Pancreas (tissue), 10 donors: ENCODE results near the gene SMARCA2. TPM values are rescaled to one million over a fixed set of nuclear protein-coding genes. Genes with fewer than 3 reads are reported as not detected.

ENCODE experiments used
- ATAC-seq, 4 donors: fragments of 200-7000 bp; cut with Tn5 transposase; one replicate each; pipeline versions ENCODE4 v1.8.0 to v1.9.1; 2020; ENCODE audit warnings: mild to moderate bottlenecking in 4 of 4, moderate library complexity in 4 of 4
- DNase-seq, 6 donors: peaks; one replicate each; pipeline ENCODE4 v3.0.0-alpha.2; 2020
- FAIRE-seq: peaks from 2 replicates; lab custom pipeline; 2012; peaks lifted over from hg19 to GRCh38; lab: Jason Lieb, UNC
- H3K27ac ChIP-seq, 4 donors: fragments of 200-600 bp; sonication (generic); 1 replicate in 3 of 4; 2 replicates in 1 of 4; pipeline versions ENCODE4 v1.5.0 to v1.8.0; 2020
- H3K27me3 ChIP-seq, 4 donors: fragments of 200-600 bp; one replicate each; pipeline ENCODE4 v1.8.0; 2021
- H3K36me3 ChIP-seq, 3 donors: fragments of 200-600 bp; sonication (generic) in 1 of 3; one replicate each; pipeline versions ENCODE4 v1.5.0 to v1.8.0; 2020 to 2021
- H3K4me1 ChIP-seq, 3 donors: fragments of 200-600 bp; one replicate each; pipeline ENCODE4 v1.8.0; 2021
- H3K4me3 ChIP-seq, 4 donors: fragments of 200-600 bp; sonication (generic) in 2 of 4; one replicate each; pipeline versions ENCODE4 v1.5.0 to v1.8.0; 2020 to 2021
- H3K9me3 ChIP-seq, 4 donors: fragments of 200-600 bp; one replicate each; pipeline ENCODE4 v1.8.0; 2021
- WGBS, 2 donors: extraction: QIAGEN DNeasy Blood & Tissue Kit; methylation state at CpG; one replicate each; pipeline ENCODE4 v1.1.7; 2013; 5-methylcytosine and 5-hydroxymethylcytosine counted together
- intact Hi-C, 3 donors: fragments of 100-400 bp; cut with DNase I; formaldehyde crosslinking; loops; one replicate each; pipeline versions ENCODE4 v1.11.1 to v1.14.2; 2022
- polyA plus RNA-seq, 2 donors: library from polyadenylated mRNA; stranded (reverse); fragments of 200-250 nt; gene quantifications; one replicate each; pipeline ENCODE4 v1.2.3, GENCODE V29; 2013
- total RNA-seq, 6 donors: library from RNA; stranded (reverse); fragmentation: NEBNext Ultra II Directional in 4 of 6; extraction: Animal tissue kit (Norgen Biotek cat#: 25700) in 4 of 6; gene quantifications; one replicate each; pipeline versions ENCODE4 v1.2.1 to v1.2.4, GENCODE V29; 2021 to 2023
- TF ChIP-seq, protein P1 (sequence below), 4 donors: fragments of 200-600 bp; sonication (generic) in 3 of 4; IDR thresholded peaks; one replicate each; pipeline versions ENCODE4 v1.5.0 to v1.8.0; 2021; ENCODE audit warnings: antibody characterized with exemption in 4 of 4
- donor health status: healthy with polysubstance abuse.
- donor health status: DM: no; HTN: no; CAD: no; lungs with moderate emphysema.
- donor health status: DM: no; HTN: no; CAD: no.
- donor health status: control.
- donor health status: control.
- donor health status: Bipolar disorder and iron deficiency.
- donor health status: DM: yes; HTN: yes; CAD: no.
- donor health status: DM: no; HTN: no; CAD: no.
- donor health status: DM: no; HTN: no; CAD: no.
- donor health status: DM: yes; HTN: yes; CAD: no.

SMARCA2 gene
- total and polyA plus RNA-seq, 8 donors = 21.7 to 91.4 (median 64.6) TPM

DNA sequence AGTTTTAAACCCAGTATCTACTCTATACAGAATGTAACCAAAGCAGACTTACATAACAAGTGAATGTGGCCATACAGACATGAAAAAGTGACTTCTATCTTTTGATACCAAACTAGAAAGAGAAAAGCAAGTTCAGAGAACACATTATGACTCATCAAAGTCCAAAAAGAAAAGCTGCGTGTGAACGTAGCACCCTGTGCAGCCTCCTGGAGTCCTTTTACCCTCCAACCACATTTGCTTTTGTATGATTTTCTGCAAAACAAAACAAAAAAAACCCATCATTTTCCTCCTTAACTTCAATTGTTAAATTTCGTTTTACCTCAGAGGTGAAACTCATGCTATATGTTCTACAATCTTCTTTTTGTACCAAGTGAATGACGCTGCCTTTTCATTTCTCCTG is 2.8 kb upstream of the SMARCA2 start:
- Histone ChIP-seq H3K9me3 (no peaks in the 10 kb centered on the region), H3K36me3 (no peaks in the 10 kb centered on the region), H3K4me1 (peaks cover 0 to 6% (median 0%) of the 10 kb centered on the region in 3 donors), H3K4me3 (no peak overlapping the region), H3K27me3 (no peaks in the 10 kb centered on the region), H3K27ac (no peak overlapping the region)
- ATAC-seq (no peak), DNase-seq (no peak), FAIRE-seq (no peak)
- TF ChIP-seq, protein P1, sequence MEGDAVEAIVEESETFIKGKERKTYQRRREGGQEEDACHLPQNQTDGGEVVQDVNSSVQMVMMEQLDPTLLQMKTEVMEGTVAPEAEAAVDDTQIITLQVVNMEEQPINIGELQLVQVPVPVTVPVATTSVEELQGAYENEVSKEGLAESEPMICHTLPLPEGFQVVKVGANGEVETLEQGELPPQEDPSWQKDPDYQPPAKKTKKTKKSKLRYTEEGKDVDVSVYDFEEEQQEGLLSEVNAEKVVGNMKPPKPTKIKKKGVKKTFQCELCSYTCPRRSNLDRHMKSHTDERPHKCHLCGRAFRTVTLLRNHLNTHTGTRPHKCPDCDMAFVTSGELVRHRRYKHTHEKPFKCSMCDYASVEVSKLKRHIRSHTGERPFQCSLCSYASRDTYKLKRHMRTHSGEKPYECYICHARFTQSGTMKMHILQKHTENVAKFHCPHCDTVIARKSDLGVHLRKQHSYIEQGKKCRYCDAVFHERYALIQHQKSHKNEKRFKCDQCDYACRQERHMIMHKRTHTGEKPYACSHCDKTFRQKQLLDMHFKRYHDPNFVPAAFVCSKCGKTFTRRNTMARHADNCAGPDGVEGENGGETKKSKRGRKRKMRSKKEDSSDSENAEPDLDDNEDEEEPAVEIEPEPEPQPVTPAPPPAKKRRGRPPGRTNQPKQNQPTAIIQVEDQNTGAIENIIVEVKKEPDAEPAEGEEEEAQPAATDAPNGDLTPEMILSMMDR (IDR thresholded peaks at IDR 0.05) = no peak
- 88 to 91% methylated on average over 4 of the region's 4 CpGs for WGBS, 2 donors
- intact Hi-C loops = no loop called here

DNA sequence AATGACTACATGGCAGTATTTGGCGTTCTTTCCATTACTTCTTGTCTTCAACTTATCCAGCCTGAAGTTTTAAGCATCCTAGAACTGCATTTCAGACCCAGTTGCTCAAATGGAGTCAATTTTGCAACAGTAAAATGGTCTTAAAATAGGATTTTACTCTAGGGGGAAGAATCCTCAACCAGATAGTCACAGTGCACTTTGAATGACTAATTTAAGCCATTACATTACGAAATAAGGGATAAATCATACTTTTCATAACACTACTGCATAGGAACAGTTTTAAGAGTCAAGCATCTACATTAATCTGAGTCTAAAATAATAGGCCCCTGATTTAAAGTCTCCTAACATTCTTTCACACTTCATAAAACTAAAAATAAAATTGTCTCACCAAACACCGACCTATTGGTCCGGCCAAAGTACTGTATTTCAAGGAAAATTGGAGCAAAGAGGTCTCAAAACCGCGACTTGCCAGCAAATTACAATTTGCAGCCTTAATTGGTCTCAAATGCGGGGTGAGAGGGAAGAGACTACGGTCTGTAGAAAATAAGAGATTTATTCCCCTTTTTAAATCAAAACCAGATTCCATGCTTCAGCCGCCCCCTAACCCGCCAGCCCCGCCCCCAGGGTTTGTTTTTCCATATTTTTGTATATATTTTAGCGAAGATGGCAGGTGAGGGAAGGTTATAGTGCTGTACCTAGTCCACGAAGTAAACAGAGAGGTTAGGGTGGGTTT is 1.2 kb upstream of the SMARCA2 start:
- DNase-seq (no peak), ATAC-seq (no peak), FAIRE-seq (no peak)
- Histone ChIP-seq H3K27me3 (no peaks in the 10 kb centered on the region), H3K4me1 (peaks cover 0 to 13% (median 3%) of the 10 kb centered on the region in 3 donors), H3K27ac (peak overlapping the region; percentile 73 to 98 (median 94)), H3K4me3 (peak overlapping the region; percentile 73 to 79 (median 76)), H3K9me3 (no peaks in the 10 kb centered on the region), H3K36me3 (no peaks in the 10 kb centered on the region)
- intact Hi-C loops = no loop called here
- 14 to 15% methylated on average over 13 of the region's 13 CpGs for WGBS, 2 donors
- TF ChIP-seq, protein P1 (IDR thresholded peaks at IDR 0.05) = no peak

DNA sequence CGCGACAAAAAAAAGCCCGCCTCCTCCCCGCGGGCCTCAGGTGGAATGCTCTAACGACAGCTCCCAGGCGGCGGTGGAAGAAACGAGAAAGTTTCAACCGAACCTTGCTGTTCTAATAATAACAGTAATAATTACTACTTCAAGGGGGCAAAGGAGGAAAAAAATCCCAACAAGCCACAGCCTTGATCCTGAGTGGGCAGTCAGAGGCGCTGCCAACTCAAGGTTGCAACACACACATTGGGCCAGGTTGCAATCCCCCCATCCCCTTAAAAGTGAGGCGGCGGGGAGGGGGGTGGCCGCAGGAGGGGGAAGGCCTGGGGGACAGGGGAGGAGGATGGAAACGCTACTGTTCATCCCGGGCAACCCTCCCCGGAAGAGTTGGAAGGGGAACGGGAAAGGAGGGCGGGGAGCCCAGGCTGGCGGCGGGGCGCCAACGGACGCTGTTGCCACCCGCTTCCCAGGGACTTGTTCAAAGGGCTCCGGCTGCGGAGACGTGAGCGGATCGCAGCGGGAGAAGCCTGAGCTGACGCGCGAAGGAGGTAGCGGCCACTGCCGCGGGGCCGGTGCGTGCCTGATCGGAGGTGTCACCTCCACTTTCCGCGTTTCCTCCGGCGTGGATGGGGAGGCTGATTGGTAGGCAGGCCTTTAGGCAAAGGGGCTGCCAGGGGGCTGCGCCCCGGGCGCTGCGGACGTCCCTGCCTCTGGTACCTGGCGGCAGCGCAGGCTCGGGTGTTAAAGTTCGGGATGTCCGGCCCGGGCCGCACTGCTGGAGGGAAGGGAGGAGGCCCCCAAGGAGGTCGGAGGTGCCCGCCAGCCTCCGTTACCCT is 647 bp downstream of the SMARCA2 start:
- TF ChIP-seq, protein P1 (IDR thresholded peaks at IDR 0.05) = no peak
- Histone ChIP-seq H3K27me3 (no peaks in the 10 kb centered on the region), H3K27ac (peak overlapping the region; percentile 91 to 98 (median 94)), H3K36me3 (no peaks in the 10 kb centered on the region), H3K4me3 (peak overlapping the region; percentile 73 to 79 (median 74)), H3K9me3 (no peaks in the 10 kb centered on the region), H3K4me1 (peaks cover 13 to 32% (median 17%) of the 10 kb centered on the region in 3 donors)
- FAIRE-seq = no peak
- ATAC-seq = peak; percentile 33 to 39 (median 34)
- DNase-seq = peak; percentile 60 to 87 (median 70)
- intact Hi-C loops = no loop called here
- WGBS, 2 donors = 0% methylated on average over 39 to 59 of the region's 59 CpGs

DNA sequence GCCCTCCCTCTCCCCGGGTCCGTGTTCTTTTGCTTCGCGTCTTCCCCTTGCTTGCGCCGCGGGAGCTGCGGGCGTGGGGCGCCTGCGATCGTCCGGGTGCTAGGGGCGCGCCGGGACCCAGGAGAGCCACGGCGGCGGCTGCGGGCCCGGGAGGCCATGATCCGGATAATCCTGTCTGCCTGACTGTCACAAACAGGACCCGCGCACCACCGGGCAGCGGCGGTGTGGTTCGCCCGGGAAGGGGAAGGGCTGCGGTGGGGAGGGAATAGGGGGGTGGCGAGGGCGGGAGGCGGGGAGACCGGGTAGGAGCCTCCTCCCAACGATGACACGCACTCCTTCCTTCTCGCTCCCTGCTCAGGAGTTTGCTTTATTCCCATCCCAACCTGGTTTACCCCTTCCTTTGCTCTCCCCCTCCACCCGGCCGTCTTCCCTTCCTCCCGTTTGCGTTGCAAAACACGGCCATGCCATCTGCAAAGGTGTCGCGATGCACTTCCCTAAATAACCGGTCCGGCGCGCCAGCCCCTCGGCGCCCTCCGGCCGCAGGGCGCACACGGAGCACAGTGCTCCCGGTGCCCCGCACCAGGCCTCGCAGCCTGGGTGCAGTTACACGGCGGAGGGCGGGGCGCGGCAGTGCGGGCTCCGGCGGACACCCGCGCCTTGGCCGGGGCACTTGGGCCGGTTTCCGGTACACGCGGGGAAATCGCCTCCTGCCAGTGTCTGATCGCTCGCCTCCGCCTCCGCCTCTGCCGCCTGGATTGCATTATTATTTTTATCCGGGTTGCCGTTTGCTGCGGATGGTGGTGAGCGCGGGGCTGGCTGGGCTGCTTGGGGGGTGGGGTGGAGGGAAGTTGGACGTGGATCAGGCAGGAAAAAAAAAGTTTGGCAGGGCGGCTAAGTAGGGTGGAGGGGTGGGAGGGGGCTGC is 1.5 kb downstream of the SMARCA2 start:
- H3K4me3 ChIP-seq = peak overlapping the region; percentile 73 to 79 (median 74)
- WGBS, 2 donors = 0% methylated on average over 78 to 85 of the region's 85 CpGs
- H3K27ac ChIP-seq = peak overlapping the region; percentile 91 to 98 (median 94)
- H3K9me3 ChIP-seq = no peaks in the 10 kb centered on the region
- no peaks in the 10 kb centered on the region for H3K27me3 ChIP-seq
- FAIRE-seq = no peak
- ATAC-seq = peak; percentile 43 to 59 (median 54)
- H3K4me1 ChIP-seq = peaks cover 14 to 37% (median 17%) of the 10 kb centered on the region in 3 donors
- peak; percentile 72 to 89 (median 82) for DNase-seq
- no peaks in the 10 kb centered on the region for H3K36me3 ChIP-seq
- TF ChIP-seq, protein P1 (IDR thresholded peaks at IDR 0.05) = no peak
- intact Hi-C loops = no loop called here
